HG03175 (cell line): Measurements from ENCODE around the gene PGRMC1.
"Not testable (repeated sequence)": the region's sequence is repeated elsewhere in the genome, so short reads cannot be mapped to it uniquely, and the experiment has no call there.

Source experiments
- ATAC-seq: cut with Tn5 transposase; IDR thresholded peaks from one replicate; pipeline ENCODE4 v1.9.1; 2021; ENCODE audit warnings: mild to moderate bottlenecking, moderate library complexity; ENCODE audit not compliant: unreplicated experiment

The PGRMC1 gene

DNA sequence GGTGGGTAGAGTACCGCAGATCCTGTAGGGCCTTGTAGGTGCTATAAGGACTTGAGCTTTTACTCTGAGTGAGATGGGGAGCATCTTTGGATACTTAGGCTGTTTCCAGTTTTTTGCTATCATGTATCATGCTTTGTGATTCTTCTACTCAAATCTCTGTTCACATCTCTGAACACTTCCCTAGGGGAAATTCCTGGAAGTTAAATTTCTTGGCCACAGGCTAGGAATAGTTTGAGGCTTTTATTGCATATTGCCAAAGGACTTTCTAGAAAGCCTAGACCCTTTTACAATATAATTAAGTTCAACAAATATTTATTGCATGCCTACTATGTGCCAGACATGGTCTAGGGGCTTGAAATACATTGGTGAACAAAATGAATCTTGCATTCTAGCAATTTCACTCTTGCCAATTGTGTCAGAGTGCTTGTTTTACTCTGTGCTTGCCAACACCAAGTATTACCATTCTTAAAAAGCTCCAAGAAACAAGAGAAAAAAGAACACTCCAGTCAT lies 4.1 kb upstream of the PGRMC1 start:
- ATAC-seq: no peak

DNA sequence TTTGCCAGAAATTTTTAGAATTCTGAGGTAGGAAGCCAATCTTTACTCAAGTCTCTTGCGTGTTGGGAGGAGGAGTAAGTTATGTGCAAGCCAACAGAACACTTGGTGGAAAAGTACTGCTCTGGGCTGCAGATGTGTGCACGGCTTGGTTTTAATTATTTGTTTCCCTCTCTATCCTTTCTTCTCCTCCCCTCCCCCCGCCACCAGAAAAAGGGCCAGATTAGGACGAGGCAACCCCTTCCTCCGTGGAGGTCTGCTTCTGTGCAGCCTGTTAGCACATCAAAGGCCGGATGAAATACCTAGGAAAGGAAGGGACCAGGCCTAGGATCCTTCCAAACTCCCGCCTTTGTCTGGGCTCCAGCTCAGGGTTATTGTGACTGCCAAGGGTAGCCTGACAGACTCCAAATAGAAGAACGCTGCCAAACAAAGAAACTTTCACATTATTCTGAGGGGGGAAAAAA lies 1.0 kb upstream of the PGRMC1 start:
- no peak for ATAC-seq

DNA sequence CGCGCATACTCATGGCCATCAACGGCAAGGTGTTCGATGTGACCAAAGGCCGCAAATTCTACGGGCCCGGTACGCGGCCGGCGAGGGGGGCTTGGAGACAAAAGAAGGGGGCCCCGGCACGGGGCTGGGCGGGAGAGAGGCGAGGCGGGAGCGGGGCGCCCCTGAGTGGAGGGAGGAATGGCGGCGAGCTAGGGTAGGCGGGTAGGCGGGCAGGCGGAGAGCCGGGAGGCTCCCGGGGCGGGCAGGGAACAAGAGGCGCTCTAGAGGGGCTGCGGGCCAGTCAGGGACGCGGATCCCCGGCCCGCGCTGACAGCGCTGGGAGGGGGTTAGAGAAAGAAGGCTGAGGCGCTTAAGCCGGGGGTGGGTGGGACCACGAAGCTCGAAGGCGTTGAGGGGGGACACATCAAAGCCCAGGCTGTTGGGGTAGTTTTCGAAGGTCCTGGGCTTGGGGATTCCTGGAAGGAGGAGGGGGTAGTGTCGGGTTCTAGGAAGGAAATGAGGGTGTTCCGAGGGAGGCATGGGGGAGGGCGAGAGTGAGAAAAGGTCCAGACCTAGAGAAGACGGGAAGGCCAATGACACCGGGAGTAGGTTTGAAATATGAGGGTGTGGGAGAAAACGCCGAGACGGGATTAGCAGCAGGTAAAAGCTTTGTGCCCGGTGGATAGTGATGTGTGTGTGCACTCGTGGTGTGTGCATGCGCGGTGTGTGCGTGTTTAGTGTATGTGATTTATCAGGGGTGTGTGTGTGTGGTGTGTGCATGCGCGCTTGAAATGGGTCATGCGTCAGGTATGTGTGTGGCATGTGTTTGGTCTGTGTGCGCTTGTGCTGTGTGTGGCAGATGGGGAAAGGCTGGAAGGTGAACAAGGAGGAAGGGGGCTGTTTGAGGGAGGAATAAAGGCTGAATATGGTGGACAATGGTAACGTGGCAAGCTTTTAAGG lies 807 bp downstream of the PGRMC1 start:
- peak; percentile 25 for ATAC-seq

DNA sequence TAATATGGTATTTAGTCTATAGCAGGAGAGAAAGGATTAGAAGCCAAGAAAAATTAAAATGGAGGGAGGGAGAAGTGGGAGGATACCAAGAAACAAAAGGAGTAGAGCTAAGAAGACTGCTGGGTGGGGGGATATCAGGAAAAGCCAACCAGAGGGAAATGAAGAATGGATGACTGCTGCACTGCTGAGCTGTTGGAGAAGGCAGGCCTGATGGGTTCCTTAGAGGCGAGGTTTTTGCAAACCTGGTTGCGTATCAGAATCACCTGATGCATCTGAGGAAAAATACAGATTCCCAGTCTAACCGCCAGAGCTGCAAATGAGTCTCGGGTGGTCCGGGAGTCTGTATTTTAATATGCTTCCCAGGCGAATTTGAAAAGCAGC lies 1.5 kb downstream of the PGRMC1 start:
- no peak for ATAC-seq

DNA sequence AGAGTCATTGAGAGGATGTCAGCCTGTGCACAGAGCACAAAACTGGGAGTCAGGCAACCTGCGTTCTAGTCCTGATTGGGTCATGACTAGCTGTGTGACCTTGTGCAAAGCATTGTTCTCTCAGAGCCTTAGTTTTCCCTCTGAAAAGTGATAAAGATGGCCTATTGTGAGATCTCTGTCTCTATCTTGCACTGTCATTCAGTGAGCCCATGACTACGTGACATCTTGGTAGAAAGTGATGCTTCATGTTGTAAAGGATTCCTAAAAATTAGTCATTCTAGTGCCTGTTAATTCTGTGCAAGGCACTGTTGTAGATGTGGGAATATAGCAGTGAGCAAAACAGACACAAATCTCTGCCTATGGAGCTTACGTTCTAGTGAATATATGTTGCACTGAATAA lies 2.5 kb downstream of the PGRMC1 start:
- no peak for ATAC-seq

DNA sequence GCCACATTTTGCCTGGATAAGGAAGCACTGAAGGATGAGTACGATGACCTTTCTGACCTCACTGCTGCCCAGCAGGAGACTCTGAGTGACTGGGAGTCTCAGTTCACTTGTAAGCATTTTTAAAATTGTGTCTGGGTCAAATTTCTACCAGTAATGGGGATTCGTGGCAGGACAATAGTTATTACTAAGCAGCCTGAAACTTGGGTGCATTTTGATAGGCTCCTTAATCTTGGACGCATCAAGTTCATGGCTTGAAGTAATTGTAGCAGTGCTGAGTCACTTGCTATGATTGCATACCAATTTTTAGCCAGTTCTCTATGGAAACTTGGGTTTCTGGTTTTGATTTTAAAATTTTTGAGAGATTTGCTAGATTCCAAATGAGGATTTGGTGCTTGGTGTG lies 4.3 kb downstream of the PGRMC1 start:
- ATAC-seq: no peak

DNA sequence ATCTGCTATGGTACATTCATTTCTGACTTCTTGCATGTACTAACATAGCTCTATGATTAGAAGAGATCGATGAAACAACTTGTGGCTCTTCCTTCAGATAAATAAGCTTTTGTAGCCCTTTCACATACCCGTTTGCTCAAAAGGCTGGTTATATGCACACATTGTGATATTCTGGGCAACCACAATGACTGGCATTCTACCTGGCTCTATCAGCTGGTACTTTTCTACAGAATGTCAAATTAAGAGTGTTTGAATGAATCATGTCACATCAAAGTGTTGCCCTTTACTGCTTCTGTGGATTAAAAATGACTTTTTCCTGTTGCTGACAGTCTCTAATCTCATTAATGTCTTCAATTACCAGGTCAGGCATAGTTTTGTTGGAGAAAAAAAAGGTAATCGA lies 11.6 kb downstream of the PGRMC1 start:
- no peak for ATAC-seq

DNA sequence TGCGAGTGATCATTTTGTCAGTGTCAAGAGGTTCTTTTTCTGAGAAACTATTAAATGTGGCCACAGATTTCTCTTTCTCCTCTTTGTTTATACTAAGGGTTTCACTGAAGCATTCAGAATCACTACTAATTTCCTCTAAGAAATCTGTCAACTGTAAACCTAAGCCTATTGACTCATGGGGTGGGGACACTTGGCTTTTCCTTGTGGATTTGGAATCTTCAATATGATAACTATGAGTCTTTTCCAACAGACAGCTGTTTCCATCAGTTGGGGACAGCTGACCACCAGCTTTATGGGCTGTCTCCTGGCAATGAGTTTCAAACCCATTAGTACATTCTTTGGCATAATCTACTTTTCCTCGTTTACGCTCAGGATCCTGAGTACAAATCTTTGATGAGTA lies 13.8 kb downstream of the PGRMC1 start:
- ATAC-seq: no peak

DNA sequence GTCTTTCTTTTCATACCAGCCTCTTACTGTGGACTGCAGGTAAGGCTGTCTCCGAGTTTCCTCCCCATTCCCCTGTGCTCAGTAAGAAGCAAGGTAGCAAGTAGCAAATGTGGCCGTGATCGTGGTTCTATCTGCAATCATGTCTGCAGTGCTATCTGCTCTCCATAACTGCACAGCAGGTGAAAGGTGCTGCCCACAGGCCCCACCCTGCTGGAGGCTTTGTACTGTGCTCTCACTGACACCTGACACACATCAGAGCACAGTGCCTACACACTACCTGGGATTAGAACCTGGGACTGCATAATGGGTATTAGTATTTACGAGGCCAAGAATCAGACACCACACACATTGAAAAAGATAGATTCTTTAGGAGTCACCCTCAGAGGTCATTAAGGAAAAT lies 15.3 kb downstream of the PGRMC1 start:
- no peak for ATAC-seq

DNA sequence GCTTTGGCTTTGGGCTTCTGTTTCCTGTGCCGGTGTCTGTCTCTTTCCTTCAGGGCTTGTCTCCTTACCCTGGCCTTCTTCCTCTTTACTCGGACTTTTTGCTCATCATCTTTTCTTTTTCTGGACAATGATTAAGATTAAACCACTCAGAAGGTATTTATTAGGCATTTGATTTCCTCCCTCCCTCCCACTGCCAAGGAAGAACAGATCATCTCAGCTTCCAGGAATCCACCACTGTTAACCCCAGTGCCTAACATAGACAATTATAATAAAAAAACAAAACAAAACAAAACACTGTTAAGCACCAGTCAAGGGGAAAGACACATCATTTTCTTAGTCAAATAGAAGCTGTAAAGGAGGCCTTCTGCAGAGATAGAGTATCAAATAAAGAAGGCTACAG lies 16.6 kb downstream of the PGRMC1 start:
- no peak for ATAC-seq

DNA sequence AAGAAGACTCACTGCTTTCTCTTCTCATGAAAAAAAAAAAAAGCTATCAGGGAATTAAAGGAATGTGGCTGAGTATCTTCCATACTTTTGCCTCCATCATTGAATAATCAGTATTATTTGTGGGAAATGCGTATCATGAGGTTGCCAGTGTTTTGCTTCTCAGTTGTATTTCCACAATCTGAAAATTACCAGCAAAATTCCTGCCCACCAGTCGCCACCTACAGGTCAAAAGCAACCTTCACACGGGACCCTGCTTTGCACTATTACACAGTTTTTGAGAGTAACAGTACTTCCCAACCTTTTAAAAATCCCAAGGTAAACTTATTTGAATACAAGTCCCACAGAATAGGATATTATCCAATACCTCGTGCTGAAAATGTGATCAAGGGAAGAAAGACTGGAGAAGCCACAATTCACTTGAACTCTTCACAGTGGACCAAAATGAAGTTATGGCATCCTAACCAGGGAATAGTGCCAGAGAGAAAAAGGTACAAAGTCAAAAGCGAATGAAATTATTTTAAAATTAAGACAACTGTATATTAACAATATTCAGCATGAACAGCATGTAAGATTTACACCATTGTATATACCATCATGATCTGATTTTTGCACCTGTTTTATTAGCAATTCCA lies 30.4 kb downstream of the PGRMC1 start:
- no peak for ATAC-seq

DNA sequence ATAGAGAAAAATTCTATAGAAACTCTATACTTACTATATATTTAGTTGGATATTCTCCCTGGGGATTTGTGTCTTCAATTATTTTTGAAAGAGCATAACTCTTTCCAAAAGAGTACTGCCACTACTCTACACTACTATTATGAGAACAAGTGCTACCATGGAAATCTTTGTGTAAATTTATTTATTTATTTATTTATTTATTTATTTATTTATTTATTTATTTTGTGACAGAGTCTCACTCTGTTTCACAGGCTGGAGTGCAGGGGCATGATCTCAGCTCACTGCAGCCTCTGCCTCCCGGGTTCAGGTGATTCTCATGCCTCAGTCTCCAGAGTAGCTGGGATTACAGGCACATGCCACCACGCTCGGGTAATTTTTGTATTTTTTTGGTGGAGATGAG lies 31.0 kb downstream of the PGRMC1 start:
- not testable (repeated sequence) for ATAC-seq

DNA sequence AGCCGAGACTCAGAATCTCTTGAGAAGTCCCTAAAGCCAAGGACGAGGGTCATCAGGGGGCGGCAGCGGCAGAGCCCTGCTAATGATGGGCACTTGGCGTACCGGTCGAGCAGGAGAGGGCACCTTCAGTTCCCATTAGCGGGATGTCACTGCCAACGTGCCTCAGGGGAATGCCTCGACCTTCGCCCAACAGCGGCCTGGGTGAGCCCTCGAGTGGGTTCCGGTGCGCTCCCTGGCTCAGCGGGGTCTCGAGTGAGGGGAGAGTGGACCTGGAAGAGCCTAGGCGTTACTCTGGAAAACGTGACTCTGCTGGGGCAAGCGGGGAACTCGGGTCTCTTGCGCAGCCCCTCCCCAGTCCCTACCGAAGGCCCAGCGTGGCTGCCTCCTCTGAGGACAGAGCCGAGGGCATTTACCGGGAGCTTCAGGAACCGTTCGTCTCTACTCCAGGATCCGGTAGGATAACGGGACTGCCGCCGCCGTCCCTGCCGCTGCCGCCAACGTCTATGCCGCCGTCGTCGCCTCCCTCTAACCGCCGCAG lies 36.9 kb downstream of the PGRMC1 start:
- ATAC-seq: no peak

DNA sequence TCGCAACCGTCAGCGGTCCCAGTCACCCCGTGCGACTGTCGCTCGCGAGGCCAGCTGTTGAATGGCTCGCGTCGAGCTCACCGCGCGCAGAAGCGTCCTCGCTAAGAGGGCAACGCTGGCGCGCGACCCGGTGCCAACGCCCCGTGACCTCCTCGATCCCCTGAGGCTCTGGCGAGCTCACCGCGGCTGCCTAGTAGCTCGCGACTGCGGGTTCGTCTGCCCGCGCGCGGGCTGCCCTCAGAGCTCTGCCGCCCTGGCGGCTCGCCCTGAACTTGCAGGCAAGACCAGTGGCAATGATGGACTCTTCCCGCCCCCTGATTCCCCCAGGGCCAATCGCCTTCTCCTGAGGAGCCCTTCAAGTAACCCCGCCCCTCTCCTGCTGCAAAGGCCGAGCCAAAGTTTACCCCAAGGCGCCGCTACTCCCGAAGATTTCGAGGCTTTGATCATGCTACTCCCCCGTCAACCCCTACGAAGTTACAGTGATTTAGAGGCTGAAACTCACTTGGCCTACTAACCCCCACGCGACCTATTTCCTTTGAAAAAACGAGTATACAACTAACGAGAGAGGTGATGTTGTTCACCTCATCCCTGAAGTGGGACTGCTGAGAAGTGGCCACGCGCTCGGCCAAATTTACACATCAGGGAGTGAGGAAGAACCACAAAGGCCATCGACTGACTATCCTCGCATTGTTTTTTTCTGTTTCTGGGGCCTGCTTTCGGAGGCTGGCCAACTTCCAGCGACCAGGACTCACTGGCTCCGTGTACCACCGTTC lies 37.5 kb downstream of the PGRMC1 start:
- ATAC-seq: peak; percentile 83

DNA sequence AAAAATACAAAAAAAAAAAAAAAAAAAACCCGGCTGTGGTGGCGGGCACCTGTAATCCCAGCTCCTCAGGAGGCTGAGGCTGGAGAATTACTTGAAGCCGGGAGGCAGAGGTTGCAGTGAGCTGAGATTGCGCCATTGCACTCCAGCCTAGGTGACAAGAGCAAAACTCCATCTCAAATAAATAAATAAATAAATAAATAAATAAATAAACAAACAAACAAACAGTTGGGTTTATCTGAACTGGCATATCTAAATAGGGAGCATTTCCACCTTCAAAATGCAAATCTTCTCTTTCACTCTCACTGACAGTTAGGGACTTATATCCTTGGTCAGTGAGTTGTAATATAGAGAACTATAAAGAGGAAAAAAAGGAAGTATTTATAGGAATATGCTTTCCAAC lies 46.3 kb downstream of the PGRMC1 start:
- ATAC-seq: not testable (repeated sequence)

DNA sequence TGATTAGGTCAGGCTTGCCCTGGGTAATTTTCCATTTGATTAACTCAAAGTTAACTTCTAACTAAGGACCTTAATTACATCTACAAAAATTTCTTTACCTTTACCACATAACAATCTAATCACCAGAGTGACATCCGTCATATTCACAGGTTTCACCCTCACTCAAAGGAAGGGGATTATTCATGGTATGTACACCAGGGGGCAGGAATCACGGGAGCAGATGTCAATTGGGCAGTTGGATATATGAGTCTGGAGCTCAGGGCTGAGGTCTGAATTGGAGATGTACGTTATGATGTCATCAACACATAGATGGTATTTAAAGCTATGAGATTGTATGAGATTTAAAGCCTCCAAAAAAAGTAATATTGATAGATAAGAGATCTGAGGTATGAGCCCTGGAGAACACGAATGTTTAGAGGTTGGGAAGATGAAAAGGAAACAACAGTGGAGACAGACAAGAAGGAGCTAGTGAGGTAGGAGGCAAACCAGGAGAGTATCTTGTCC lies 52.9 kb downstream of the PGRMC1 start:
- ATAC-seq: no peak

DNA sequence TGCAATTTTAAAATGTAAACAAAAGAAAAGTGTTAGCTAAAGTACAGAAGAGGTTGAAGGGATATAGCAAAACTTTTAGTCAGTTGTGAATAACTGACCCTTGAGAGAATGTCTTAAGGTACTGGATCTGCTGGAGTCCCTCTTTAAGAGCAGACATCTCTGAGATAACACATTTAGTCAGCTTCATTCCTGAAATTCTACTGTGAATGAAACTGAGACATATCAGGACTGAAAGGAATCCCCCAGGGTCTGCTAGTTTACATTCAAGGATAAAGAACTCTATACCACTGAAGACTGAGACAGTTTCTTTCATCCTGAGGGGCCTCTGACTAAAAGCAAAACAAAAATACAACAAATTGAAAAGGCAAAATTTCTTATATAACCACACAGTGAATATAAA lies 54.4 kb downstream of the PGRMC1 start:
- no peak for ATAC-seq

DNA sequence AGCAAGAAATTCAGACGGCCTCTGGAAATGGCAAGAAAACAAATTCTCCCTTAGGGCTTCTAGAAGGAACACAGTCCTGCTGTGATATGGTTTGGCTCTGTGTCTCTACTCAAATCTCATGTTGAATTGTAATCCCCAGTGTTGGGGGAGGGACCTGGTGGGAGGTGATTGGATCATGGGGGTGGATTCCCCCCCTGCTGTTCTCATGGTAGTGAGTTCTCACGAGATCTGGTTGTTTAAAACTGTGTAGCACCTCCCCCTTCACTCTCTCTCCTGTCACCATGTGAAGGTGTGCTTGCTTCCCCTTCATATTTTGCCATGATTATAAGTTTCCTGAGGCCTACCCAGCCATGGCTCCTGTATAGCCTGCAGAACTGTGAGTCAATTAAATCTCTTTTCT lies 55.2 kb downstream of the PGRMC1 start:
- not testable (repeated sequence) for ATAC-seq

DNA sequence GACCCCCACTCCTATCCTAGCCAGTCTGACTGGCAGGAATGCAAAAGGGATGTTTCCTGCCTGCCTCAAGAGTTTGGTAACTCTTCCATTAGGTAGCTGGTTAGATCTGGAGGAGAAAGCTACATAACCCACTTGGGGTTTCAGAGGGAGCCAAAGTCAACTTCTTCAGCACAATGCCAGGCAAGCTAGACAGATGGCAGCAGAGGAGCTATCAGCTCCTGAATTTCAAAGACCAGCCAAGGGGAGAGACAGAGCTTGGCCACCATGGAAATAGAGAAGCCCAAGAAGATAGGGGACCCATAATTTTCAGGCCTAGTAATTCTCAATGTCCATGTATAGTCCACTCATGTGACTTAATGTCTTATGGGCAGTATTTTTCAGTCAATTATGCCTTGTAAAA lies 56.4 kb downstream of the PGRMC1 start:
- no peak for ATAC-seq
